Activated T-cell treated with anti-CD3 and anti-CD28 coated beads, Interleukin-2, amount 50 U/mL, for 72 hours (primary cell): Measurements from ENCODE around the gene DIAPH3. TPM values are rescaled to one million over a fixed set of nuclear protein-coding genes. Genes with fewer than 3 reads are reported as not detected.
"Not testable (repeated sequence)": the region's sequence is repeated elsewhere in the genome, so short reads cannot be mapped to it uniquely, and the experiment has no call there.

ENCODE experiments used
- ATAC-seq, 2 donors: fragments of 150-1000 bp; cut with Tn5 transposase; replicated peaks in 1 of 2; 2 replicates each; pipeline ENCODE4 v1.10.0; 2021; ENCODE audit warnings: moderate library complexity in 2 of 2, mild to moderate bottlenecking in 1 of 2
- DNase-seq, 2 donors: peaks; one replicate each; pipeline ENCODE4 v3.0.0; 2021 to 2022; ENCODE audit warnings: mixed read lengths in 1 of 2
- H3K27ac Mint-ChIP-seq: one replicate; pipeline ENCODE4 v1.8.0; 2022; ENCODE audit warnings: mild to moderate bottlenecking, moderate library complexity, mixed read lengths
- H3K27me3 Mint-ChIP-seq: one replicate; pipeline ENCODE4 v1.8.0; 2022; ENCODE audit warnings: low read depth, mixed read lengths
- H3K36me3 Mint-ChIP-seq, 2 donors: one replicate each; pipeline ENCODE4 v1.8.0; 2022; ENCODE audit warnings: mixed read lengths in 2 of 2, mild to moderate bottlenecking in 1 of 2; ENCODE audit not compliant: insufficient read depth in 2 of 2
- H3K4me1 Mint-ChIP-seq: one replicate; pipeline ENCODE4 v1.8.0; 2022; ENCODE audit warnings: low read depth, mixed read lengths
- H3K4me3 Mint-ChIP-seq, 2 donors: one replicate each; pipeline ENCODE4 v1.8.0; 2022; ENCODE audit warnings: mild to moderate bottlenecking in 2 of 2, mixed read lengths in 2 of 2, moderate library complexity in 2 of 2
- H3K9me3 Mint-ChIP-seq, 2 donors: one replicate each; pipeline ENCODE4 v1.8.0; 2022; ENCODE audit warnings: mixed read lengths in 2 of 2
- total RNA-seq, 2 donors: library from RNA; stranded (reverse); gene quantifications; one replicate each; pipeline ENCODE4 v1.2.3, GENCODE V29; 2022

The DIAPH3 gene
- total RNA-seq, 2 donors from 2014 or later, result 28.5 to 30.8 TPM

GRCh38 chr13:60108589-60108988, 55.1 kb downstream of the DIAPH3 start:
- no peak for ATAC-seq
- H3K27ac Mint-ChIP-seq, result no peak overlapping the region
- no peak for DNase-seq
- H3K4me1 Mint-ChIP-seq, result no peaks in the 10 kb centered on the region
- H3K9me3 Mint-ChIP-seq, result peaks cover 2 to 3% of the 10 kb centered on the region in 2 donors
- no peak overlapping the region for H3K4me3 Mint-ChIP-seq
- peaks cover 15 to 22% of the 10 kb centered on the region in 2 donors for H3K36me3 Mint-ChIP-seq
- no peaks in the 10 kb centered on the region for H3K27me3 Mint-ChIP-seq

GRCh38 chr13:60099631-60100420, 63.9 kb downstream of the DIAPH3 start:
- no peaks in the 10 kb centered on the region for H3K27me3 Mint-ChIP-seq
- H3K36me3 Mint-ChIP-seq, result peaks cover 0 to 4% of the 10 kb centered on the region in 2 donors
- DNase-seq (no peak), ATAC-seq (no peak)
- no peaks in the 10 kb centered on the region for H3K4me1 Mint-ChIP-seq
- H3K27ac Mint-ChIP-seq, result no peak overlapping the region
- no peak overlapping the region for H3K4me3 Mint-ChIP-seq
- H3K9me3 Mint-ChIP-seq, result no peaks in the 10 kb centered on the region

- Mint-ChIP-seq H3K9me3 (no peaks in the 10 kb centered on the region), H3K4me3 (no peak overlapping the region), H3K27ac (no peak overlapping the region), H3K36me3 (peaks cover 1 to 8% of the 10 kb centered on the region in 2 donors), H3K27me3 (no peaks in the 10 kb centered on the region), H3K4me1 (no peaks in the 10 kb centered on the region)
- DNase-seq, result no peak
- ATAC-seq, result no peak
These were observed 68.4 kb downstream of the DIAPH3 start for GRCh38 chr13:60095300-60095699.

GRCh38 chr13:60094385-60095088, 69.2 kb downstream of the DIAPH3 start:
- no peak for ATAC-seq
- H3K27ac Mint-ChIP-seq, result no peak overlapping the region

GRCh38 chr13:60093425-60094019, 70.2 kb downstream of the DIAPH3 start:
- no peak overlapping the region for H3K4me3 Mint-ChIP-seq
- H3K27ac Mint-ChIP-seq, result no peak overlapping the region
- peaks cover 3 to 10% of the 10 kb centered on the region in 2 donors for H3K36me3 Mint-ChIP-seq
- H3K27me3 Mint-ChIP-seq, result no peaks in the 10 kb centered on the region
- DNase-seq (no peak), ATAC-seq (no peak)
- H3K4me1 Mint-ChIP-seq, result no peaks in the 10 kb centered on the region
- H3K9me3 Mint-ChIP-seq, result no peaks in the 10 kb centered on the region

More at GRCh38 chr13:60094385-60095088, 69.2 kb downstream of the DIAPH3 start:
- Mint-ChIP-seq H3K4me3 (no peak overlapping the region), H3K36me3 (peaks cover 1 to 9% of the 10 kb centered on the region in 2 donors), H3K4me1 (no peaks in the 10 kb centered on the region), H3K27me3 (no peaks in the 10 kb centered on the region), H3K9me3 (no peaks in the 10 kb centered on the region)
- no peak for DNase-seq

- no peak overlapping the region for H3K27ac Mint-ChIP-seq
- no peaks in the 10 kb centered on the region for H3K9me3 Mint-ChIP-seq
- no peak overlapping the region for H3K4me3 Mint-ChIP-seq
- no peaks in the 10 kb centered on the region for H3K27me3 Mint-ChIP-seq
- ATAC-seq (no peak), DNase-seq (no peak)
- no peaks in the 10 kb centered on the region for H3K4me1 Mint-ChIP-seq
- H3K36me3 Mint-ChIP-seq, result peaks cover 3 to 6% of the 10 kb centered on the region in 2 donors
These were observed 72.2 kb downstream of the DIAPH3 start for GRCh38 chr13:60091573-60091972.

GRCh38 chr13:60090574-60090973, 73.2 kb downstream of the DIAPH3 start:
- ATAC-seq (no peak), DNase-seq (no peak)
- Mint-ChIP-seq H3K4me3 (no peak overlapping the region), H3K4me1 (no peaks in the 10 kb centered on the region), H3K9me3 (no peaks in the 10 kb centered on the region), H3K27me3 (no peaks in the 10 kb centered on the region), H3K36me3 (peaks cover 3 to 6% of the 10 kb centered on the region in 2 donors), H3K27ac (no peak overlapping the region)

- H3K36me3 Mint-ChIP-seq, ATAC-seq, H3K4me1 Mint-ChIP-seq, H3K9me3 Mint-ChIP-seq, H3K4me3 Mint-ChIP-seq, H3K27ac Mint-ChIP-seq, DNase-seq, H3K27me3 Mint-ChIP-seq: not testable (repeated sequence)
These were observed 79.9 kb downstream of the DIAPH3 start for GRCh38 chr13:60083780-60084179.

GRCh38 chr13:60080850-60081249, 82.9 kb downstream of the DIAPH3 start:
- peaks cover 4 to 10% of the 10 kb centered on the region in 2 donors for H3K36me3 Mint-ChIP-seq
- H3K27me3 Mint-ChIP-seq, result no peaks in the 10 kb centered on the region
- H3K4me1 Mint-ChIP-seq, result no peaks in the 10 kb centered on the region
- H3K4me3 Mint-ChIP-seq, result no peak overlapping the region
- ATAC-seq (no peak), DNase-seq (no peak)
- peaks cover 0 to 3% of the 10 kb centered on the region in 2 donors for H3K9me3 Mint-ChIP-seq
- H3K27ac Mint-ChIP-seq, result no peak overlapping the region

GRCh38 chr13:60078226-60078625, 85.5 kb downstream of the DIAPH3 start:
- peaks cover 4 to 14% of the 10 kb centered on the region in 2 donors for H3K36me3 Mint-ChIP-seq
- ATAC-seq, result no peak
- no peak overlapping the region for H3K4me3 Mint-ChIP-seq
- no peak for DNase-seq
- H3K27ac Mint-ChIP-seq, result peak overlapping the region; percentile 32
- no peaks in the 10 kb centered on the region for H3K27me3 Mint-ChIP-seq
- H3K9me3 Mint-ChIP-seq, result peaks cover 0 to 2% of the 10 kb centered on the region in 2 donors
- H3K4me1 Mint-ChIP-seq, result no peaks in the 10 kb centered on the region

- H3K27ac Mint-ChIP-seq, result no peak overlapping the region
- DNase-seq (no peak), ATAC-seq (no peak)
- H3K27me3 Mint-ChIP-seq, result no peaks in the 10 kb centered on the region
- H3K9me3 Mint-ChIP-seq, result peaks cover 0 to 2% of the 10 kb centered on the region in 2 donors
- peaks cover 2 to 8% of the 10 kb centered on the region in 2 donors for H3K36me3 Mint-ChIP-seq
- no peak overlapping the region for H3K4me3 Mint-ChIP-seq
- no peaks in the 10 kb centered on the region for H3K4me1 Mint-ChIP-seq
These were observed 87.9 kb downstream of the DIAPH3 start for GRCh38 chr13:60075850-60076249.

- peaks cover 2 to 12% of the 10 kb centered on the region in 2 donors for H3K36me3 Mint-ChIP-seq
These were observed 89.3 kb downstream of the DIAPH3 start for GRCh38 chr13:60074397-60074796.

GRCh38 chr13:60066226-60066625, 97.5 kb downstream of the DIAPH3 start:
- no peak for ATAC-seq
- H3K27me3 Mint-ChIP-seq, result no peaks in the 10 kb centered on the region
- H3K4me3 Mint-ChIP-seq, result no peak overlapping the region
- H3K9me3 Mint-ChIP-seq, result peaks cover 0 to 2% of the 10 kb centered on the region in 2 donors
- no peak for DNase-seq
- H3K27ac Mint-ChIP-seq, result no peak overlapping the region
- no peaks in the 10 kb centered on the region for H3K4me1 Mint-ChIP-seq
- H3K36me3 Mint-ChIP-seq, result peaks cover 0 to 6% of the 10 kb centered on the region in 2 donors

More at GRCh38 chr13:60074397-60074796, 89.3 kb downstream of the DIAPH3 start:
- no peaks in the 10 kb centered on the region for H3K4me1 Mint-ChIP-seq
- no peak overlapping the region for H3K4me3 Mint-ChIP-seq
- ATAC-seq, result no peak
- no peak for DNase-seq
- no peak overlapping the region for H3K27ac Mint-ChIP-seq
- no peaks in the 10 kb centered on the region for H3K27me3 Mint-ChIP-seq
- H3K9me3 Mint-ChIP-seq, result peaks cover 0 to 2% of the 10 kb centered on the region in 2 donors
